NCI-H2107 (cell line): ENCODE results near the gene NUDT8.
"Not testable (repeated sequence)": the region's sequence is repeated elsewhere in the genome, so short reads cannot be mapped to it uniquely, and the experiment has no call there.

Source experiments
- DNase-seq: peaks from one replicate; lab custom pipeline; 2025; lab: John Stamatoyannopoulos, UW

The NUDT8 gene

GRCh38 chr11:67588899-67589415, 40.8 kb downstream of the NUDT8 start:
- DNase-seq = not testable (repeated sequence)

DNA sequence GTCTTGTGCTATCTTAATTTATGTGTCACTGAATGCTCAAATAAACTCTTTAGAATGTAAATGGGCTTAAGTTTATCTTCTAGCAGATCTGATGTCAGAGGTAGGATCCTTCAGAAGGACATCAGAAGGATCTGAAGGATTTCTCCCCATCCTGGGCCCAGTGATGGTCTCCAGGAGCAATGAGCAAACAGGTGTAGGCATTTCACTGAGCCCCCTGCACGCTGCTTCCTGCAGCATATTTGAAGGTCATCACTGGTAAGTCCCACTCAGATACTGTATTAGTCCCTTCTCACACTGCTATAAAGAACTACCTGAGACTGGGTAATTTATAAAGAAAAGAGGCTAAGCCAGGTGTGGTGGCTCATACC, 41.6 kb downstream of the NUDT8 start:
- no peak for DNase-seq

DNA sequence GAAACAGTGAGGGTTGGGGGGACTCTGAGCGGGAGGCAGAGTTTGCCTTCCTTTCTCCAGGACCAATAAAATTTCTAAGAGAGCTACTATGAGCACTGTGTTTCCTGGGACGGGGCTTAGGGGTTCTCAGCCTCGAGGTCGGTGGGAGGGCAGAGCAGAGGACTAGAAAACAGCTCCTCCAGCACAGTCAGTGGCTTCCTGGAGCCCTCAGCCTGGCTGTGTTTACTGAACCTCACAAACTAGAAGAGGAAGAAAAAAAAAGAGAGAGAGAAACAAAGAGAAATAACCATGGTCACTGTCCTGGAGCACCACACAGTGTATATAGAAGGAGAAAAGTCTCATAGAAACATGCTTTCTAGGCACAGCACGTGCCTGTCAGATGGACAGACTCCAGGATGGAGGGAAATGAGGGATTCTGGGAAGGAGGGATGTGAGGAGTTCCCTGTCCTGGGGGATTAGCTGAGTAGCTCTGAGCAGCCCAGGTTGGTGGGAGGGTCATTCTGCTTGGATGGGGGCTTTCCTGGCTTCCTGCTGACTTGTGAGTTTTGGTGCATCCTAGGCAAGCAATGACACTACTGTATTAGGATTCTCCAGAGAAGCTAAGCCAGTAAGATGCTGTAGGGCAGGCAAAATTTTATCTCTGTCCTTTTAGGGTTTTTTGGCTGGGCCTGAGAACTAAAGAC, 43.0 kb downstream of the NUDT8 start:
- DNase-seq = no peak

DNA sequence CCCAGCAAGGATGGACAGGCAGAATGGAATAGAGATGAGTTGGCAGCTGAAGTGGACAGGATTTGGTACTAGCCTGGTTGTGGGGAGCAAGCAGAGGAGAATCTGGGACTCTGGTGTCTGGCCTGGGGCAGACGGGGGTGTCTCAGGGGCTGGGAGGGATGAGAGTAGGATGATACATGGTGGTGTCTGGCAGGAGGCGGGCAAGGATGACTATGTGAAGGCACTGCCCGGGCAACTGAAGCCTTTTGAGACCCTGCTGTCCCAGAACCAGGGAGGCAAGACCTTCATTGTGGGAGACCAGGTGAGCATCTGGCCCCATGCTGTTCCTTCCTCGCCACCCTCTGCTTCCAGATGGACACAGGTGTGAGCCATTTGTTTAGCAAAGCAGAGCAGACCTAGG, 43.8 kb downstream of the NUDT8 start:
- DNase-seq = no peak

DNA sequence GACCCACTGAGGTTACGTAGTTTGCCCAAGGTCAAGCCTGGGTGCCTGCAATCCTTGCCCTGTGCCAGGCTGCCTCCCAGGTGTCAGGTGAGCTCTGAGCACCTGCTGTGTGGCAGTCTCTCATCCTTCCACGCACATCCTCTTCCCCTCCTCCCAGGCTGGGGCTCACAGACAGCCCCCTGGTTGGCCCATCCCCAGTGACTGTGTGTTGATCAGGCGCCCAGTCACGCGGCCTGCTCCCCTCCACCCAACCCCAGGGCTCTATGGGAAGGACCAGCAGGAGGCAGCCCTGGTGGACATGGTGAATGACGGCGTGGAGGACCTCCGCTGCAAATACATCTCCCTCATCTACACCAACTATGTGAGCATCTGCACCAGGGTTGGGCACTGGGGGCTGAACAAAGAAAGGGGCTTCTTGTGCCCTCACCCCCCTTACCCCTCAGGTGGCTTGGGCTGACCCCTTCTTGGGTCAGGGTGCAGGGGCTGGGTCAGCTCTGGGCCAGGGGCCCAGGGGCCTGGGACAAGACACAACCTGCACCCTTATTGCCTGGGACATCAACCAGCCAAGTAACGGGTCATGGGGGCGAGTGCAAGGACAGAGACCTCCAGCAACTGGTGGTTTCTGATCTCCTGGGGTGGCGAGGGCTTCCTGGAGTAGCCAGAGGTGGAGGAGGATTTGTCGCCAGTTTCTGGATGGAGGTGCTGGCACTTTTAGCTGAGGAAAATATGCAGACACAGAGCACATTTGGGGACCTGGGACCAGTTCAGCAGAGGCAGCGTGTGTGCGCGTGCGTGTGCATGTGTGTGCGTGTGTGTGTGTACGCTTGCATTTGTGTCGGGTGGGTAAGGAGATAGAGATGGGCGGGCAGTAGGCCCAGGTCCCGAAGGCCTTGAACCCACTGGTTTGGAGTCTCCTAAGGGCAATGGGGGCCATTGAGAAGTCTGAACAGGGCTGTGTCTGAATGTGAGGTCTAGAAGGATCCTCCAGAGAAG, 44.6 kb downstream of the NUDT8 start:
- DNase-seq = no peak

- DNase-seq = no peak
These were observed 45.4 kb downstream of the NUDT8 start for GRCh38 chr11:67584205-67584880.

DNA sequence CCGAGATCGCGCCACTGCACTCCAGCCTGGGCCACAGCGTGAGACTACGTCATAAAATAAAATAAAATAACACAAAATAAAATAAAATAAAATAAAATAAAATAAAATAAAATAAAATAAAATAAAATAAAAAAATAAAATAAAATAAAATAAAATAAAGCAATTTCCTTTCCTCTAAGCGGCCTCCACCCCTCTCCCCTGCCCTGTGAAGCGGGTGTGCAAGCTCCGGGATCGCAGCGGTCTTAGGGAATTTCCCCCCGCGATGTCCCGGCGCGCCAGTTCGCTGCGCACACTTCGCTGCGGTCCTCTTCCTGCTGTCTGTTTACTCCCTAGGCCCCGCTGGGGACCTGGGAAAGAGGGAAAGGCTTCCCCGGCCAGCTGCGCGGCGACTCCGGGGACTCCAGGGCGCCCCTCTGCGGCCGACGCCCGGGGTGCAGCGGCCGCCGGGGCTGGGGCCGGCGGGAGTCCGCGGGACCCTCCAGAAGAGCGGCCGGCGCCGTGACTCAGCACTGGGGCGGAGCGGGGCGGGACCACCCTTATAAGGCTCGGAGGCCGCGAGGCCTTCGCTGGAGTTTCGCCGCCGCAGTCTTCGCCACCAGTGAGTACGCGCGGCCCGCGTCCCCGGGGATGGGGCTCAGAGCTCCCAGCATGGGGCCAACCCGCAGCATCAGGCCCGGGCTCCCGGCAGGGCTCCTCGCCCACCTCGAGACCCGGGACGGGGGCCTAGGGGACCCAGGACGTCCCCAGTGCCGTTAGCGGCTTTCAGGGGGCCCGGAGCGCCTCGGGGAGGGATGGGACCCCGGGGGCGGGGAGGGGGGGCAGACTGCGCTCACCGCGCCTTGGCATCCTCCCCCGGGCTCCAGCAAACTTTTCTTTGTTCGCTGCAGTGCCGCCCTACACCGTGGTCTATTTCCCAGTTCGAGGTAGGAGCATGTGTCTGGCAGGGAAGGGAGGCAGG, 46.2 kb downstream of the NUDT8 start, which contains the start of gene GSTP1:
Gene GSTP1 (plus strand): TSS at position 566 of the 958 bp plus-strand sequence. CDS start 32 bp downstream, at position 598.
- DNase-seq = no peak

DNA sequence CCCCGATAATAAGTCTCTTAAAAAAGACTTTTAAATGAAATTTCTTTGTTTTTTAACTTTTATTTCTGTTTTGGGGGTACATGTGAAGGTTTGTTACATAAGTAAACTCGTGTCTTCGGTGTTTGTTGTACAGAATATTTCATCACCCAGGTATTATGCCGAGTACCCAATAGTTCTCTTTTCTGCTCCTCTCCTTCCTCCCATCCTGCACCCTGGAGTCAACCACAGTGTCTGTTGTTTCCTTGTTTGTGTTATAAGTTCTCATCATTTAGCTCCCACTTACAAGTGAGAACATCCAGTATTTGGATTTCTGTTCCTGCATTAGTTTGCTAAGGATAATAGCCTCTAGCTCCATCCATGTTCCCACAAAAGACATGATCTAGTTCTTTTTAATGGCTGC, 47.7 kb downstream of the NUDT8 start:
- DNase-seq = no peak

DNA sequence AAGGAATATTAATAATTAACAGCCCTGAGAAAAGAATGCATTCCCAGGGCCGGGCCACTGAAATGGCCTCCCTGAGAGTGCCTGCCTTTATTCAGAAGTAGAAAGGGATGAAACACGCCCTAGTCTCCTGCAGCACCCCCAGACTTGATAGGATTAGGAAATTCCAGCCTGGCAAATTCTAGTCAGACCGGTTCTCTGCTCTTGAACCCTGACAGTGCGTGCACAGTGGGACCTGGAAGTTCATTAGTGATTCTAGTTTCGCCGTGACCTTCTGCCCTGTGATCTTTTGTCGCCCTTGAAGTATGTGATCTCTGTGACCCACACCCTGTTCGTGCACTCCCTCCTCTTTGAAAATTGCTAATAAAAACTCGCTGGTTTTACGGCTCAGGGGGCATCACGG, 48.3 kb downstream of the NUDT8 start:
- no peak for DNase-seq

GRCh38 chr11:67577951-67578350, 51.8 kb downstream of the NUDT8 start:
- no peak for DNase-seq
